DMS153 treated with DMSO at 0.1 percent for 48 hours (cell line): ENCODE data around the gene EXOC2.
"Not testable (repeated sequence)": the region's sequence is repeated elsewhere in the genome, so short reads cannot be mapped to it uniquely, and the experiment has no call there.

Source experiments
- DNase-seq: peaks from one replicate; lab custom pipeline; 2025; ENCODE audit not compliant: unreplicated experiment; lab: John Stamatoyannopoulos, UW

Gene EXOC2

DNA sequence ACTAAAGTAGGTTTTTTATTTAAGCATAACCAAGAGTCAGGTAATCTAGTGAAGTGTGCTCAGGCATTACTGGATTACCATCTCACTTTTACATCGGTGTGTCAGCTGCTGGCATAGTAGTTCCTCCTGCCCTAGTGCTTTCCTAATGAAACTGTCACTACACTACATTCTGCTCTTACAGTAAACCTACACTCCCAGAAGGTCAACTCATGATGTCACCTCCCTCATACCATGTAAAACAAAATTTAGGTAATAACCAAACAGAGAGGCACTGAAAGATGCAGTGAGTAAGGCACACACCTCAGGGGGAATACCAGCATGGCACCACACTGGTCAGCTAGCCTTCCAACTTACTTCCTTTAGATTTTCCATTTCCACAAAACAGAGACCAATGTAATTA lies 59.3 kb downstream of the EXOC2 start:
- DNase-seq, result no peak

DNA sequence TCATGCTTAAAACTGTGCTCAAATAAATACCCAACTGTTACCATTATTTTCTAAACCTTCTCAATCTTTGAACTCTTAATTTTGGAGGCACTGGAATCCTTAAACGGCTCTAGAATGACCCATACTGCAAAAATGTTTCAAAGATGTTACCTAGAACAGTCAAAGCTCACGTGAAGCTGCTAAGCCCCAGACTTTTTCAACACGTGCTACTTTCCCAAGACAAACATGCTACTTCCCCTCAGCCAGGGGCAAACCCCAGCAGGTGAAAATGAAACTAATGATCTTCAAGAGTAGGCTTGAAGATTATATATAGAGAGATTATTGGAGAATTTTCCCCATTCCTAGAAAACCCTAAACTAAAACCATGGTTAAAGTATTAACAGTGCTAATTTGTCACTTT lies 64.2 kb downstream of the EXOC2 start:
- no peak for DNase-seq

DNA sequence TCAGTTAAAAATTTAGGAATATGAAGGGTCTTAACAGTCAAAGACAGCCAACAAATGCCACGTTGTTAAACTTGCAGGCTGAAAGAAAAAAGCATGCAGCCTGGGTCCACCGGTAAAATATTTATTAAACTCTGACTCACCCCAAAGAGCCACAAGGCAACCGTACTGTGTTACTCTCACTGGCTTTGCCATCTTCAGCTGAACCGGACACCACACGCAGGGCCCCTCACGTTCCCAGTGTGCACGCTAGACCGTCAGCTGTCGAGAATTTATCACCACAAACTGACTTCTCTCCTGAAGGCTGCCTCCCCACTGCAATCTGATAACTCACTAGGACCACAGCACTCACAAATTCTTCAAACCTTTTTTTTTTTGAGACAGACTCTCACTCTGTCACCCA lies 66.7 kb downstream of the EXOC2 start:
- DNase-seq, result no peak

DNA sequence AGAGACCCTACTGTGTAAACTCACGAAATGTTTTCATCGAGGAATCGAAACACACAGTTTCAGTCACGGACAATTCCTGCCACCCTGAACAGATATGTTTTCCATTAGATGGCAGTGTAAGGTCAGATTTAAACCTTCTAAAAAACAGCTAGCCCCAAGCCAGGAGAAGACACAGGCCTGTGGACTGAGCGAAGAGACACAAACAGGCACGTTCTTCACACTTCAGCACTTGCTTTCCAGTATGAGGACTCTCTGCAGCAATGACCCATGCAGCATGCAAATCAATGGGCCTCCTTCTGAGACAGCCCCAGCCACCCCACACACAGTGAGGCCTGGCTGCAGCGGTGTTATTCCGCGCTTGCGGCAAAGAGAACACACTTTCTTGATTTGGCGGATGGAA lies 68.0 kb downstream of the EXOC2 start:
- DNase-seq, result no peak

DNA sequence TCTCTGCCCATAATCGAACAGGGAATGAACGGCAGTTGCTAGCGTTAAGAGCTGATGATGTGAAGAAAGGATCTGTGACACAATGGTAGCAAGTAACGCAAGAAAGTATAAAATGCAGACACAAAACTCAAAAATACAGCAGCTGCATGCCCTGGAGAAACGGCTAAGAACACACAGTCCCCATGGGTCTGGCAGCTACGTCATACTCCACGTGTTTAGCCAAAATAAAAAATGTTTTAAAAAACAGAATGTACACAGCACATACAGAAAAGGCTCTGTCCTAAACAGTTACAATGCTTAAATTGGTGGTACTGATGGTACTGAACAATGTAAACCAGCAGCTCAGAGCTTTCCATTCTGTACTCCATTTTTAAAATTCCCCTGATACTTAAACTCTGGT lies 70.5 kb downstream of the EXOC2 start:
- no peak for DNase-seq

DNA sequence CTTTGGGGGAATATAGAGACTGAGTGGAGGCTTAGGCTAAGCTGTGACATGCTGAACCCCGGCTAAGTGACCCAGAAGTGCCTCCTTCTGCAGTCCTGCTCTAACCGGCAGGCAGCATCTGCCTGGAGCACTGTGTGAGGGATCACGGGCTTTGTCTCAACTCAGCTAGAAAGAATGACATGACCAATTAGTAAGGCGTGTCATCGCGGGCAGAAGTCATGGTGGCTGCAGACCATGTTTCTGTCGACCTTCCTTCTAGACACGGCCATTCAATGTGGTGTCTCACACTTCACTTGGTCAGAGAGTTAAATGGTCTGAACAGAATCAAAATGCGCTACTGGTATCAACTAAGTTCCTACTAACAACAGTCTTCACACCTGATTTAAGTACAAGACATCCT lies 71.0 kb downstream of the EXOC2 start:
- DNase-seq, result no peak

DNA sequence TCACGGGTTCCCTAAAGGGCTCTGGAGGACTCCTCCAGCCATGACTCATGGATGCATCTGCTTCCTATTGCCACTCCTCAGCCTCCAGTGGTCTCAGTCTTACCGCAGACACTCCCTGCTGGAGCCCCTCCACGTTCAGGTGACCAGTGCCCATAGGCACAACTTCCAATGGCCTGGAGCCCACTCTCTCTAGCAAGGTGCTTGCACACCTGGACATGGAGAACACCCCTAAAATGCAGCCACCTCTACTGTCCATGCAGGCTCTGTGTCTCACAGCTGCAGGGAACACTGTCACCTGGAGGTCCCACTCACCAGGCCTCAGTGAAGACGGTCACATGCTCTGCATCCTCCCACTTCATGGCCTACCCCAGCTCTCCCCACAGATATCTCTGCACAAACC lies 72.0 kb downstream of the EXOC2 start:
- no peak for DNase-seq

DNA sequence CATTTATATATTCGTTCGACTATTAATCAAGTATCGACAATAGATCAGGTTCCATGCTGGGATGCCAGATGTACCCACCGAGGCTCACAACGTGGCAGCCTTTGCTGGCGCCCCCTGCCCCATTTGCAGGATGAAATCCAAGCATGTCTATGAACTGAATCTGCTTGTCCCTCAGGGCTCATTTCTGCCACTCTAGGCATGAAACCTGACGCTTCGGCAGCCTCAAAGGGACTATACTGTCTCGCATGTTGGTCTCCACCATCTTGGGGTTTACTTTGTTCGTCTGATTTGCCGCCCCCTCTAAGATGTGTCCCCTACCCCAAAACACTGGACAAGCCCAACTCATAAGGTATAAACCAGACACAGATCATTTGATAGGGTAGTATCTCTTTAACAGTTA lies 72.8 kb downstream of the EXOC2 start:
- DNase-seq, result no peak

DNA sequence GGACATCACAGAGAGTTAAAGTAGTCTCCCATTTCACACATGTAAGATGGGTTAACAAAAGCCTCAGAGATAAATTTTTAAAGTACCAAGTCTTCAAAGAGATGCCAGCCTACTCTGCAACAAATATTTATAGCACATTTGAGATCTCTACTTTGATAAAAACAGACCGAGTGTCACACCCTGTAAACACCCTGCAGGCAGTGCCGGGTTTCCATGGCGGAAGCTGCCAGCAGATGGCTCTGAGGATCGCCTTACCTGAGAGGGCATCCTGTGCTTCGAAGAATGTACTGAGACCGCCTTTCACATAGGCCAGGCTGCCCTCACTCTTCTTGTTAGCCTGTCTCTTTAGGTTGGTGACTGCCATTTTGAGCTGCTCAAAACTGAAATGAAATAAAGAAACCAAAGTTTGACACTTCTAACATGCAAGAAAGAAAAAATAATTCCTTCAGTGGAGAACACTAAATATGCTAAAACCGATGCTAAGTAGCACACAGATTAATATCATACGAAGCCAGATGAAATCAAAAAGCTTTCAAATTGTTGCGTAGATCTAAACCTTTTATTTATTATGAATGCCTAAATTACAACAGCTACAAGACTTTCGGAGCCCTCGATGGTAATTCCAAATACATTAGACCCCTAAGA lies 75.4 kb downstream of the EXOC2 start:
- no peak for DNase-seq

DNA sequence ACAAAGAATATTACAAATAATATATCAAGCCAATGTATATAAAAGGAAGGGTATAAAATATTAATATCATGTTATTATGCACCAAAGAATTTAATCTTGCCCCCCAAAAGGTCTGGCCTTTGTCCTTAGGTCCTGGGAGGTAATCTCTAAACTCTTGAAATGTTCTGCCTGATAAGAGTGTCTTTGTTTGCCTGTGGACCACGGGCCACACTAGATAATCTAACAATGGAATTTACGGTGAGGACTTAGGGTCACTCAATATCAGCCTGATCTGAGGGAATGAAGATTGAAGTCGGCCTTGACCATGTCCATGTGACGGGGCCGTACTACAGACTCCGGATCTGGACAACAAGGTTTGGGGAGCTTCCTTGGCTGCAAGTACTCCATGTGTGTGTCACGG lies 79.0 kb downstream of the EXOC2 start:
- no peak for DNase-seq

DNA sequence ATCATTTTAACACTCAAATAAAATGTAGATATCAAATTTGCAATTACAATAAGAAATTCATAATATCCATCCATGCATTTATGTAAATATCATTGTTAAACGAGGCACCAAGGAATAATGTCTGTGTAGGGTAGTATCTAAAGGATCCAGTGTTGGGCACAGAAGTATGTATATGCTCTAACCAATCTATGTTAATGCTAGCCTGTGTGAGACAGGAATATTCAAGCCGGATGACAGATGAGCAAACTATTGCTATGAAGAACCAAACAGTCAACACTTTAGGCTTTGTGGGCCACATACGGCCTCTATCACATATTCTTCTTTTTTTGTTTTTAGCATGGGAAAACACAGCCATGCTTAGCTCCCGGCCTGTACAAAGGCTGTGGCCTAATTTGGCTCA lies 81.0 kb downstream of the EXOC2 start:
- no peak for DNase-seq

DNA sequence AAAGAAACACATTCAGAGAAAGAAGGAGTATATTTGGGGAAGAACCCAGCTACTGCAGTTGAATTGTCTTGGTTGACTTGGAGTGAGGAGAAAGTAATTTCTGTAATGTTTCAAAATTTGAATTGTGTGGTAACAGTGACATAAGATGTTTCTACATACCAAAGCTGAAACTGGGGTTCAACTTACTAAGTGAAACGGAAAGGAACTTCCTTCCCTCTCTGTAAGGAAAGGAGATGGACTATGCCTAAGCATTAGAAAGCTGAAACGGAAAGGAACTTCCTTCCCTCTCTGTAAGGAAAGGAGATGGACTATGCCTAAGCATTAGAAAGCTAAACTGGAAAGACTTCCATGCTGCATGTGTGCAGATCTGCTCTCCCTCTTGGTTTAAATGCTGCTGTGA lies 82.1 kb downstream of the EXOC2 start:
- DNase-seq, result no peak

DNA sequence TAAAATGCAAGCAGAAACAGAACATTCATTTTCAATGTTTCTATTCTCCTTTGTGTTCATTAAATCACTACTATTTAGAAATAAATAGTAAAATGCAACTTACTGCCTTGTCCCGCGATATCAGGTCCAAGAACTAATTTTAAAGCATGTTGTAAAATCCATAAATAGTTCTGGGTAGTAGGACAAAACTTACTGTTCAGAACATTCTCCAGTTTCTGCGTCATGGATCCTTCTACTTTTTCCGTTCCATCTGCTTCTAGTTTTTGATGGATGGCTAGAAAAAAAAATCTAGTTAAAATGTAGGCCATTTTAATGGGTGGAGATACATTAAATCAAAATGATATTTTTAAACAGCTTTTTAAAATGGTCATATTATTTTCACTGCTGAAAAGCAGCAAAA lies 83.0 kb downstream of the EXOC2 start:
- DNase-seq, result no peak

DNA sequence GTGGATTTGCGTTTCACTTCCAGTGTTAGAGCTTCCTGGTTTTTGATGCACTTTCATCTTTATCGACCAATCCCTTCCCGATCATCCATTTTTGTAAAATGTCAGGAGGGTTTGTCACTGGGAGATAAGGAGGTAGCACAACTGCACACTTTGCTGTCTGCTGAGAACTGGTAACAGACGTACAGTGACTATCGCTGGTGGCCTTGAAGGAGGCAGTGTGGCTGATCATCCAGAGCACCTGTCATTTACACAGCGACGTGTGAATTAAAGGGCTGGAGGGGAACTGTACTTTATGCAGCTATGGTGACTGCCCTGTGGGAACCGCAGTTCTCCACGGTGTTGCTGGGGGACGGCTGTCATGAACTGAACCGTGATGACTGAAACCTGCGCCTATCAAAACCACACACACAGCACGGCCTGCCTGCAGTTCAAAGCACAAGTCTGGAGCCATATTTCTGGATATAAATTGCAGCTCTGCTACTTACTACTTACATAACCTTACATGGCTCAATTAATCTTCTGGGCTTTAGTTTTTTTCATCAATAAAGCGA lies 86.0 kb downstream of the EXOC2 start:
- DNase-seq, result no peak

DNA sequence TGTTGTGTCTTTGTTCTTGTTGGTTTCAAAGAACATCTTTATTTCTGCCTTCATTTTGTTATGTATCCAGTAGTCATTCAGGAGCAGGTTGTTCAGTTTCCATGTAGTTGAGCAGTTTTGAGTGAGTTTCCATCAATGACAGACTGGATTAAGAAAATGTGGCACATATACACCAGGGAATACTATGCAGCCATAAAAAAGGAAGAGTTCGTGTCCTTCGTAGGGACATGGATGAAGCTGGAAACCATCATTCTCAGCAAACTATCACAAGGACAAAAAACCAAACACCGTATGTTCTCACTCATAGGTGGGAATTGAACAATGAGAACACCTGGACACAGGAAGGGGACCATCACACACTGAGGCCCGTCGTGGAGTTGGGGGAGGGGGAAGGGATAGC lies 87.0 kb downstream of the EXOC2 start:
- not testable (repeated sequence) for DNase-seq

DNA sequence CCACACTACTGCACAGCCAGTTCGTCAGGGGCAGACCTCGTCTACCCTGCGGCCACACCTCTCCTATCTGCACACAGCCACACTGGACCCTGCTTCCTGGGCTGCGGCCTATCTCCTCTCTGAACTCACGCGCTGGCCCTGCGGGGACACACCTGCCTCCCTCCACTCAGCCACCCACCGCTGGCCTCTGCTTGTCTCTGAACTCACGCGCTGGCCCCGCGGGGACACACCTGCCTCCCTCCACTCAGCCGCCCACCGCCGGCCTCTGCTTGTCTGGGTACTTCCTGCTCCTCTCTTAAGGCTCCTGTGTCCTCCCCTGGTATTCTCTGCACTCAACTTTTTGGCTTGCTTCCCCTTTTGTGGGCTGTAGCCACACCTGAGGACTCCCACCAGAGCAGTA lies 88.4 kb downstream of the EXOC2 start:
- DNase-seq, result no peak

DNA sequence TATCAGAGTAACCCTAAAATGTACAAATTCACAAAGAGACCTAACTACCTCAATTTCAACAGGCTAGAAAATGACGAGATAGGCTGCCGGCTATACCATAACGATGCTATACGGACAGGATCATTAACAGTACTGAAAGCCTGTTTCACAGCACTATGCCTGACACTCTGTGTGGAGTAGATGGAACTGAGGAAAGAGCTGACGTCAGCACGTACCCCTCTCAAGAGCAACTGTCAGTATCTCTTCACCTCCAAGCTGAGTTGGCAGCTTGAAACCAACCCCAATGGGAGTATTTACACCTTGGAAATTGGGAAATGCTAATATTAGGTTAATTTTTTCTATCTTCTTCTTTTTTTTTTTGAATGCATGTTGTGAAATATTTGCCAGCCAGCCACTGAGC lies 89.7 kb downstream of the EXOC2 start:
- no peak for DNase-seq

DNA sequence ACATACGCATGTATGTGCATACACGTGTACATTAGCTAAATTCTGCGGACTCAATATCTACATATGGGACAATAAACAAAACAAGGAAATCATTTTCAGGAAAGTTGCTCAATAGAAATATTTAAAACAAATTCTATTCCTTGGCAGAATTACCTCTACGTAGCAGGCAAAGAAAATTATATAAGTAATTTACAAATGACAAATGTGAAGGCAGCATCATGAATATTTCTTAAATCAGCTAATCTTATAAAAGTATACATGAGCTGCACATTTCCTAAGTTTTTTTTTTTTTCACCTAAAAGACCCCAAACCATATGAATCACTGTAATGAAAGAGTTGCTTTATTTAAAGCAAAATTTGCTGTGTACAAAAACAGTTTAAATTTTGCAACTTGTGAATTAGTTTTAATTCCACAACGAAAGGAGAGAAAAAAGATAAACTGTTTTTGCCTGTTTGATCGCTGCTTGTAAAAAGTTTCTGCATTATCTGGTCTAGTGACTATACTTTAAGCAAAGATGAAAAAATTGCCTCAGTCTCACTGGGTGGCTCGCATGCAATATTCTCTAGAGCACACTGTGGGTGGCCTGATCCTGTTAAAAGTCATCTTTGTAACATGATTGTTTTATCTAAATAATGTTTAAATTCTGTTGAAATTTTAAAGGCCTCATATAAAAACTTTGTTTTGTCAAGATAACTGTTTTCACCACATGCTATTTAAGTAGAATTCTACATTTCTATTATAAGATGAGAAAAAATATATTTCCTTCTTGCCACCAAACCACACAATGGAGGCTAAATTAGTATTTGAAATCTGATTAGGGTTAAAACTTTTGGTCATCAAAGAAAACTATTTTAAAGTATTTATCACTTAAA lies 93.1 kb downstream of the EXOC2 start:
- no peak for DNase-seq

DNA sequence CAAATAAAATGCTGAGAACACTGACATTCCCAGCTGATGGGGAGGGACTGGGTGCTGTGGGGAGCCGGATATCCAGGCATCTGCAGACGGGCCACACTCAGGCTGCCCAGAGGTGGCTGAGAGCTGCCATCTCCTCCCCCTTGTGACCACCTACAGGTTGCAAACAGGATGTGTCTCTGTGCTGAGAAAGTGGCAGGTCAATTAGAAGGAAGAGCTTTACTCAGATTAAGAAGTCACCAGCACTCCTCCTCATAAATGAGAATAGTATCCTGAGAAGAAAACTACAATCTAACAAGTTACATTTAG lies 99.1 kb downstream of the EXOC2 start:
- DNase-seq, result no peak

DNA sequence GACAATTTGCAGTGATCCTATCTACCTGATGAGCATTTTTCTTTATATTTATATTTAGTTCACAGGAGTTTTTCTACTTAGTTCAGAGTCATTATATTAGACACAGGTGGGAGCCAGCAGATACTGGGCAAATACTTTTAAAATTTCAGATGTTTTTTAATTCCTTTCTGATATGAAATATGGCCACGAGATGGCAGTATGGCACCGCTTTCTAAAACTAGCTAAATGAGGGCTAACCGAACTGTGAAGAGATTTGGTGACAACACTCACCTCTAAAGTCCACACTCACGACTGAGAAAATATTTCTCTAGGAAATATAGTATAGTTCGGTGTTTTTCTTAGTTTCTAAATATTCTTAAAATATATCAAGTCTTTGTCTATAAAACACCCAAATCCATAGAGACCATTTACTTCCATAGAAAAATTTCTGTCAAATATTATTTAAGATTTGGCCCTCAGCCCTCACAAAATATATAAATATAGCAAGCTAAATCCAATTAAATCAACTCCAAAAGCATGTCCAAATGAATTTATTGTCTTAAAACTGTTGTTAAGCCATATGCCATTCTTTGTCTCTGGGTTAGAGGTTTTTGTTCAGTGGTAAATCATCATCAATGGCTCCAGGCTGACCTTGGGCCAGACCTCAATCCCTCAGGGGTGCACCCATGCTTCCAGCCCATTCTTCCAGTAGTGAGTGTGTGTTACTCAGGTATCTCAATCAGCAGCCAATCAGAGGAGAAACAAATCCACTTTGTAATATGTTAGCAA lies 99.6 kb downstream of the EXOC2 start:
- DNase-seq, result peak; percentile 2

DNA sequence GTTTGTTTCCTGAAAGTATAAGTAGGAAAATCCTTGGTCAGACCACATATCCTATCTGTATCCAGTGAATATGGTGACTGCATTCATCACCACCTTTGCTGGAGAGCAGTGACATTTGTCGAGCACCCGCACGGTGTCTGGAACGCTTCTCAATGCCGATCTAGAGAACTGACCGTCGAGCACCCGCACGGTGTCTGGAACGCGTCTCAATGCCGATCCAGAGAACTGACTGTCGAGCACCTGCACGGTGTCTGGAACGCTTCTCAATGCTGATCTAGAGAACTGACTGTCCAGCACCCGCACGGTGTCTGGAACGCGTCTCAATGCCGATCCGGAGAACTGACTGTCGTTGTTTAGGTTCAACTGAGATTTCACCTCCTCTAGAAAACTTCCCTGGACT lies 103.8 kb downstream of the EXOC2 start:
- DNase-seq, result no peak

DNA sequence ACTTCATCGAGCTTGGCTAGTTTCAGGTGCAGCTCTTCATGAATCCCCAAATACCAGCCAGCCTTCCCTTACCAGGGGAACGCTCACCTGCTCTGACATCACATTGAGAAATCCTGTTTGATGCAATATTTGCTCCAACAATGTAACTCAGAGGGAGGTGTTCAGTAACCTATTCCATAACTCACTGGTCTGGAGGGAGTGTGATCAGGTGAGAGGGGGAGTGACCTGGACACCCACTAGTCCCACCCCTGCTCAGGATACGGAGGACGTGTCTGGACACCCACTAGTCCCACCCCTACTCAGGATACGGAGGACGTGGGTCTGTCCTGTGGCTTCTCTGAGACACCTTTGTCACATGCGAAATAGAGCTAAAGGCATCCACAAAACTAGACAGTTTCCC lies 106.4 kb downstream of the EXOC2 start:
- DNase-seq, result no peak
